Neural progenitor cell (in vitro differentiated cells): ENCODE data around the gene SEMA3D. TPM values are rescaled to one million over a fixed set of nuclear protein-coding genes. Genes with fewer than 3 reads are reported as not detected.

ENCODE experiments used
- DNase-seq: peaks from one replicate; pipeline ENCODE4 v3.0.0-alpha.2; 2016; ENCODE audit warnings: low spot score
- H2AFZ ChIP-seq: fragments of 200-600 bp; sonication (generic); replicated peaks from 2 replicates; pipeline ENCODE4 v1.6.1; 2016; ENCODE audit warnings: antibody characterized with exemption
- H3F3A ChIP-seq: fragments of 200-600 bp; sonication (generic); 2 replicates; pipeline ENCODE4 v1.6.1; 2016; ENCODE audit warnings: antibody characterized with exemption, low read depth
- H3K27ac ChIP-seq: fragments of 200-600 bp; sonication (generic); 2 replicates; pipeline ENCODE4 v1.5.1; 2016; ENCODE audit warnings: mild to moderate bottlenecking
- H3K27me3 ChIP-seq: fragments of 200-600 bp; sonication (generic); 2 replicates; pipeline ENCODE4 v1.6.1; 2016; ENCODE audit warnings: mild to moderate bottlenecking, moderate library complexity
- H3K36me3 ChIP-seq: fragments of 200-600 bp; sonication (generic); 2 replicates; pipeline ENCODE4 v1.5.1; 2016
- H3K4me1 ChIP-seq: fragments of 200-600 bp; sonication (generic); 2 replicates; pipeline ENCODE4 v1.6.1; 2016; ENCODE audit warnings: mixed run types
- H3K4me2 ChIP-seq: fragments of 200-600 bp; sonication (generic); 2 replicates; pipeline ENCODE4 v1.6.1; 2016
- H3K4me3 ChIP-seq: fragments of 200-600 bp; sonication (generic); 2 replicates; pipeline ENCODE4 v1.5.1; 2016
- H3K79me2 ChIP-seq: fragments of 200-600 bp; sonication (generic); 2 replicates; pipeline ENCODE4 v1.6.1; 2016; ENCODE audit warnings: low read depth
- H3K9ac ChIP-seq: fragments of 200-600 bp; sonication (generic); 2 replicates; pipeline ENCODE4 v1.6.1; 2016
- H3K9me3 ChIP-seq: fragments of 200-600 bp; sonication (generic); 2 replicates; pipeline ENCODE4 v1.5.1; 2016; ENCODE audit warnings: low read depth
- H4K20me1 ChIP-seq: fragments of 200-600 bp; sonication (generic); 2 replicates; pipeline ENCODE4 v1.6.1; 2016; ENCODE audit warnings: low read depth
- H3K27ac Mint-ChIP-seq: 3 replicates; pipeline ENCODE4 v1.8.0; 2021; ENCODE audit warnings: mixed read lengths
- H3K27me3 Mint-ChIP-seq: 2 replicates; pipeline ENCODE4 v1.8.0; 2022; ENCODE audit warnings: low read depth, mild to moderate bottlenecking, inconsistent platforms, moderate library complexity, mixed read lengths; ENCODE audit not compliant: insufficient read depth
- H3K36me3 Mint-ChIP-seq: 3 replicates; pipeline ENCODE4 v1.8.0; 2021; ENCODE audit warnings: mixed read lengths
- H3K4me1 Mint-ChIP-seq: 3 replicates; pipeline ENCODE4 v1.8.0; 2021; ENCODE audit warnings: mixed read lengths
- H3K4me3 Mint-ChIP-seq: 3 replicates; pipeline ENCODE4 v1.8.0; 2021; ENCODE audit warnings: mild to moderate bottlenecking, moderate library complexity, mixed read lengths
- H3K9me3 Mint-ChIP-seq: 3 replicates; pipeline ENCODE4 v1.8.0; 2020; ENCODE audit warnings: mixed read lengths
- CTCF ChIP-seq: fragments of 200-600 bp; sonication (generic); IDR thresholded peaks from 2 replicates; pipeline ENCODE4 v1.5.1; 2017; ENCODE audit warnings: antibody characterized with exemption, mild to moderate bottlenecking
- EZH2 ChIP-seq: fragments of 200-600 bp; sonication (generic); IDR thresholded peaks from 2 replicates; pipeline ENCODE4 v1.6.1; 2017; ENCODE audit warnings: antibody characterized with exemption, mild to moderate bottlenecking, moderate library complexity
- EZH2phosphoT487 ChIP-seq: fragments of 200-600 bp; sonication (generic); IDR thresholded peaks from 2 replicates; pipeline ENCODE4 v1.6.1; 2017; ENCODE audit warnings: antibody characterized with exemption
- total RNA-seq: library from RNA; depleted of rRNA; stranded (reverse); fragments of >200 nt; gene quantifications from 2 replicates; pipeline ENCODE4 v1.2.3, GENCODE V29; 2015; ENCODE audit warnings: low replicate concordance

Gene SEMA3D
- total RNA-seq, 1 donor from 2014 or later: 0.99 TPM

- Histone ChIP-seq H2AFZ (no peak overlapping the region), H3K27me3 (no peaks in the 10 kb centered on the region), H3K4me3 (no peak overlapping the region), H4K20me1 (no peaks in the 10 kb centered on the region), H3K4me2 (no peak overlapping the region), H3K9me3 (no peaks in the 10 kb centered on the region), H3K27ac (no peak overlapping the region), H3F3A (no peaks in the 10 kb centered on the region), H3K36me3 (no peaks in the 10 kb centered on the region), H3K9ac (no peak overlapping the region), H3K4me1 (no peaks in the 10 kb centered on the region), H3K79me2 (no peaks in the 10 kb centered on the region)
- H3K27me3 Mint-ChIP-seq: no peaks in the 10 kb centered on the region
- H3K4me3 Mint-ChIP-seq: no peak overlapping the region
- no peaks in the 10 kb centered on the region for H3K4me1 Mint-ChIP-seq
- no peak for DNase-seq
- no peaks in the 10 kb centered on the region for H3K36me3 Mint-ChIP-seq
- H3K27ac Mint-ChIP-seq: no peak overlapping the region
- H3K9me3 Mint-ChIP-seq: no peaks in the 10 kb centered on the region
- TF ChIP-seq CTCF: no peak
- TF ChIP-seq EZH2: no peak
- no peak for TF ChIP-seq EZH2phosphoT487
These were observed 36.2 kb downstream of the SEMA3D start for GRCh38 chr7:85150624-85151023.

- no peak for DNase-seq
- Histone ChIP-seq H3K4me3 (no peak overlapping the region), H4K20me1 (no peaks in the 10 kb centered on the region), H3K27me3 (no peaks in the 10 kb centered on the region), H3K27ac (no peak overlapping the region), H3K4me1 (no peaks in the 10 kb centered on the region), H3K9me3 (no peaks in the 10 kb centered on the region), H3K4me2 (no peak overlapping the region), H3K79me2 (no peaks in the 10 kb centered on the region), H3F3A (no peaks in the 10 kb centered on the region), H3K36me3 (no peaks in the 10 kb centered on the region), H3K9ac (no peak overlapping the region), H2AFZ (no peak overlapping the region)
- no peak for TF ChIP-seq EZH2
- TF ChIP-seq EZH2phosphoT487: no peak
- TF ChIP-seq CTCF: no peak
- H3K4me3 Mint-ChIP-seq: no peak overlapping the region
- H3K27me3 Mint-ChIP-seq: no peaks in the 10 kb centered on the region
- no peak overlapping the region for H3K27ac Mint-ChIP-seq
- no peaks in the 10 kb centered on the region for H3K36me3 Mint-ChIP-seq
- no peaks in the 10 kb centered on the region for H3K9me3 Mint-ChIP-seq
- no peaks in the 10 kb centered on the region for H3K4me1 Mint-ChIP-seq
These were observed 42.1 kb downstream of the SEMA3D start for GRCh38 chr7:85144771-85145170.

- no peaks in the 10 kb centered on the region for H3K4me1 Mint-ChIP-seq
- no peak overlapping the region for H3K9ac ChIP-seq
These were observed 50.9 kb downstream of the SEMA3D start for GRCh38 chr7:85135977-85136376.

GRCh38 chr7:85133560-85133959 is 53.3 kb downstream of the SEMA3D start:
- no peak for DNase-seq
- Mint-ChIP-seq H3K9me3 (no peaks in the 10 kb centered on the region), H3K36me3 (no peaks in the 10 kb centered on the region), H3K4me1 (no peaks in the 10 kb centered on the region), H3K27me3 (no peaks in the 10 kb centered on the region), H3K4me3 (no peak overlapping the region), H3K27ac (no peak overlapping the region)
- Histone ChIP-seq H3K9me3 (no peaks in the 10 kb centered on the region), H3K27ac (no peak overlapping the region), H2AFZ (no peak overlapping the region), H3K4me1 (no peaks in the 10 kb centered on the region), H3F3A (no peaks in the 10 kb centered on the region), H3K27me3 (no peaks in the 10 kb centered on the region), H4K20me1 (no peaks in the 10 kb centered on the region), H3K4me2 (no peak overlapping the region), H3K79me2 (no peaks in the 10 kb centered on the region), H3K36me3 (no peaks in the 10 kb centered on the region), H3K9ac (no peak overlapping the region), H3K4me3 (no peak overlapping the region)
- TF ChIP-seq EZH2phosphoT487 (no peak), CTCF (no peak), EZH2 (no peak)

More at GRCh38 chr7:85135977-85136376, 50.9 kb downstream of the SEMA3D start:
- Histone ChIP-seq H3K36me3 (no peaks in the 10 kb centered on the region), H3K27me3 (no peaks in the 10 kb centered on the region), H2AFZ (no peak overlapping the region), H3K4me2 (no peak overlapping the region), H3K4me3 (no peak overlapping the region), H3K9me3 (no peaks in the 10 kb centered on the region), H3K4me1 (no peaks in the 10 kb centered on the region), H3K27ac (no peak overlapping the region), H3F3A (no peaks in the 10 kb centered on the region), H3K79me2 (no peaks in the 10 kb centered on the region), H4K20me1 (no peaks in the 10 kb centered on the region)
- H3K27ac Mint-ChIP-seq: no peak overlapping the region
- TF ChIP-seq EZH2phosphoT487: no peak
- no peaks in the 10 kb centered on the region for H3K9me3 Mint-ChIP-seq
- no peaks in the 10 kb centered on the region for H3K27me3 Mint-ChIP-seq
- H3K4me3 Mint-ChIP-seq: no peak overlapping the region
- no peaks in the 10 kb centered on the region for H3K36me3 Mint-ChIP-seq
- no peak for DNase-seq
